ENCODE results near the gene HRH3.

HRH3 gene

GRCh38 chr20:62215020-62215990, 4.8 kb downstream of the HRH3 start:
- FAIRE-seq = no peak

- FAIRE-seq = no peak
Observed at GRCh38 chr20:62214067-62214466, 6.0 kb downstream of the HRH3 start.

- FAIRE-seq = no peak
Observed at GRCh38 chr20:62212299-62212698, 7.8 kb downstream of the HRH3 start.

- no peak for FAIRE-seq
Observed at GRCh38 chr20:62211769-62212288, 8.2 kb downstream of the HRH3 start.

- FAIRE-seq = no peak
Observed at GRCh38 chr20:62211216-62211615, 8.9 kb downstream of the HRH3 start.

- FAIRE-seq = no peak
Observed at GRCh38 chr20:62210496-62210855, 9.6 kb downstream of the HRH3 start.

- no peak for FAIRE-seq
Observed at GRCh38 chr20:62209850-62210495, 10.1 kb downstream of the HRH3 start.

- no peak for FAIRE-seq
Observed at GRCh38 chr20:62208795-62209755, 11.0 kb downstream of the HRH3 start.

GRCh38 chr20:62208061-62208794, 11.8 kb downstream of the HRH3 start:
- no peak for FAIRE-seq

- FAIRE-seq = no peak
Observed at GRCh38 chr20:62206388-62206775, 13.7 kb downstream of the HRH3 start.

- FAIRE-seq = no peak
Observed at GRCh38 chr20:62205618-62206387, 14.3 kb downstream of the HRH3 start.

- no peak for FAIRE-seq
Observed at GRCh38 chr20:62203378-62204030, 16.6 kb downstream of the HRH3 start.

GRCh38 chr20:62202676-62203377, 17.3 kb downstream of the HRH3 start:
- no peak for FAIRE-seq

GRCh38 chr20:62202083-62202395, 18.0 kb downstream of the HRH3 start:
- no peak for FAIRE-seq

GRCh38 chr20:62201173-62202082, 18.6 kb downstream of the HRH3 start:
- no peak for FAIRE-seq

GRCh38 chr20:62200491-62201172, 19.4 kb downstream of the HRH3 start:
- no peak for FAIRE-seq

- no peak for FAIRE-seq
Observed at GRCh38 chr20:62198931-62199330, 21.1 kb downstream of the HRH3 start.

- no peak for FAIRE-seq
Observed at GRCh38 chr20:62198496-62198895, 21.6 kb downstream of the HRH3 start.

- no peak for FAIRE-seq
Observed at GRCh38 chr20:62197801-62198200, 22.3 kb downstream of the HRH3 start.

Data from TTC549 (cell line).